Activated T-cell treated with anti-CD3 and anti-CD28 coated beads for 1 hour (primary cell): Measurements from ENCODE around the gene CNP.

Experiments used
- DNase-seq: peaks from one replicate; pipeline ENCODE4 v3.0.0-alpha.2; 2020; ENCODE audit warnings: low read depth

Gene CNP

GRCh38 chr17:41972571-41973407 lies 6.2 kb downstream of the CNP start:
- no peak for DNase-seq

GRCh38 chr17:41973408-41973811 lies 6.8 kb downstream of the CNP start:
- no peak for DNase-seq

- DNase-seq = no peak
These were observed 7.4 kb downstream of the CNP start for GRCh38 chr17:41974031-41974430.

- no peak for DNase-seq
These were observed 8.1 kb downstream of the CNP start for GRCh38 chr17:41974658-41975057.

- no peak for DNase-seq
These were observed 8.8 kb downstream of the CNP start for GRCh38 chr17:41975099-41976083.

GRCh38 chr17:41976142-41976768 lies 9.7 kb downstream of the CNP start:
- no peak for DNase-seq

DNA sequence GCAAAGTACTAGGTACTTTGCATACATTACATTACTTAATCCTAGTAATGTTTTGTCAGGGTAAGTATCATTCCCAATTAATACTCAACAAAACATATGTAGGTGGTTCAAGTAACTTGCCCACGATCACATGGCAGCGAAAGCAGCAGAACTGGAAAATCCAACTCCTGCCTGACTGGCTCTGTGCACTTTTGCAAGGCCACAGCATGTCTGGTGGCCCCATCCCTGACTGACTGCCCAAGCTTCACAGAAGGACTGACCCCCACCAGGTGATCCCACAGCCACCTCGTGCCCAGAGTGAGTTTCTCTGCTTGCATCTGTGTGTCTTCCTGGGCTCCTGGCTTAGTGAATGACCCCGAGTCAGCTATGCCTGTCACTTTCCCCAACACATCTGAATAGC lies 11.4 kb downstream of the CNP start:
- no peak for DNase-seq

DNA sequence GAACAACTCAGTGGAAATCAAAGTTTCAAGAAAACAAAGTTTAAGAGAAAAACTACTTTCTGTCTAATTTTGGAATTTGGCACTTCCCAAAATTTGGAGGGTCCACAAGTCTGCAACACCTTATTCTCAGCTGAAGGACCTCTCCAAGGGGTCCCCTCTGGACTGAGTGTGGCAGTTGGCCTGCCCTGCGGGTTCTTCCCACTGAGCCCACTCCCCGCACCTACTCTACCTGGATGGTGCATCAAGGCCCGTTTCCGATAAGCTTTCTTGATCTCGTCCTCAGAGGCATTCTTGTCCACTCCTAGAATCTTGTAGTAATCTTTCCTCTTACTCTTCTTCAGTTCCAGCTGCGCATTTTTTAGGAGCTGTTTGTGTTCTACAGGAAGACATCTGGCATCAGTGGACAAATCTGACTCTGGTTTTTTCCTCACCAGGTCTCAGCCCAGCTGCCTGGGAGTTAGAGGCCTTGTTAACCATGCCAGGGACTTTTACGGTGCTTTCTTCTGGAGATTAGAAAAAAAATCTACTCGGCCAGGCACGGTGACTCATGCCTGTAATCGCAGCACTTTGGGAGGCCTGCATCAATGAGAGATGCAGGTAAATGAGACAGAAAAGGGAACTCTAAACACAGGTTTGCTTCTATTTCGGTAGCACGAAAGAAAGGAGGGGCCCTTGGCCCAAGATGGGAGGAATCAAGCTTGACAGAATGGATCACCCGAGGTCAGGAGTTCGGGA lies 15.6 kb downstream of the CNP start:
- no peak for DNase-seq

DNA sequence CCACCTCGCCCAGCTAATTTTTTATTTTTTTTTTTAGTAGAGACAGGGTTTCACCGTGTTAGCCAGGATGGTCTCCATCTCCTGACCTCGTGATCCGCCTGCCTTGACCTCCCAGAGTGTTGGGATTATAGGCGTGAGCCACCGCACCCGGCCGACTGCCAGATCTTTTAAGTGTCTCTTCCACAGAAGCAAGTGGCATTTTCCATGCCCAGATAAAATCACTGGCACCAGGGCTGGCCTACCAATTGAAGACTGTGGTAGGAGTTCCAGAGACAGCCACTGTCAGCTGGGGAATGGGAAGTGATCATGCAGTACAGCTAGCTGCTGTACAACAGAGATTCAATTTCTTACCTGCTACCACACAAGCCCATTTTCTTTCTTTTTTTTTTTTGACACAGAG lies 17.9 kb downstream of the CNP start:
- DNase-seq = no peak

DNA sequence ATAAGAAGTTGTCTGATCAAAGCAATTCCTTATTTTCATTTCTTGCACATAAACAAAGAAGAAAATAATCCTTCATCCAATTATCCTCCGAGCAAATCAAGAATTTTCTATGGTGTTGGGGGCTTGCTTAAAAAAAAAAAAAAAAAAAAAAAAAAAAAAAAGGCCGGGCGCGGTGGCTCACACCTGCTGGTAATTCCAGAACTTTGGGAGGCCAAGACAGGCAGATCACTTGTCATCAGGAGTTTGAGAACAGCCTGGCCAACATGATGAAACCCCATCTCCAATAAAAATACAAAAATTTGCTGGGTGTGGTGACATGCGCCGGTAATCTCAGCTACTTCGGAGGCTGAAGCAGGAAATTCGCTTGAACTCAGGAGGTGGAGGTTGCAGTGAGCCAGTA lies 19.3 kb downstream of the CNP start:
- DNase-seq = no peak

GRCh38 chr17:41986634-41987033 lies 20.0 kb downstream of the CNP start:
- no peak for DNase-seq

- no peak for DNase-seq
These were observed 21.0 kb downstream of the CNP start for GRCh38 chr17:41987642-41988041.

GRCh38 chr17:41988418-41988817 lies 21.8 kb downstream of the CNP start:
- no peak for DNase-seq

- DNase-seq = no peak
These were observed 23.3 kb downstream of the CNP start for GRCh38 chr17:41989702-41990419.

- DNase-seq = no peak
These were observed 26.0 kb downstream of the CNP start for GRCh38 chr17:41992576-41992975.

- DNase-seq = no peak
These were observed 30.2 kb downstream of the CNP start for GRCh38 chr17:41996855-41997164.

DNA sequence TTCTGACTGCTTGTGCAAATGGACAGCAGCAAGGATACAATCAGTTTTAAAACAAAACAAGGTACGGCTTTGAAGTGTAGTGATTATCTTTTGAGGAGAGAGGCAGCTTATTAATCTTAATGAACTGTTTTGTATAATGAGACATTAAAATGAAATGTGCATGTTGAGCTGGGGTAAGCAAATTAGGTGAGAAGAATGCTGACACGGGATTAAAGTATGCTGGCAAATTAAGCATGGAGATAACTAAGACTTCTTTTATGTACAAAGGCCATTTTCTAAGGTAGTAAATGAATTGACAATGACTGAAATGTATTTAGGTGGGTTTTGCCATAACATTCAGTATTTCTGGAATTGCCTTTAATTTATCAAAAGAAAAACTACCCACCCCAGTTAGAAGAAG lies 31.9 kb downstream of the CNP start:
- DNase-seq = no peak

GRCh38 chr17:42000413-42001133 lies 34.0 kb downstream of the CNP start:
- no peak for DNase-seq

DNA sequence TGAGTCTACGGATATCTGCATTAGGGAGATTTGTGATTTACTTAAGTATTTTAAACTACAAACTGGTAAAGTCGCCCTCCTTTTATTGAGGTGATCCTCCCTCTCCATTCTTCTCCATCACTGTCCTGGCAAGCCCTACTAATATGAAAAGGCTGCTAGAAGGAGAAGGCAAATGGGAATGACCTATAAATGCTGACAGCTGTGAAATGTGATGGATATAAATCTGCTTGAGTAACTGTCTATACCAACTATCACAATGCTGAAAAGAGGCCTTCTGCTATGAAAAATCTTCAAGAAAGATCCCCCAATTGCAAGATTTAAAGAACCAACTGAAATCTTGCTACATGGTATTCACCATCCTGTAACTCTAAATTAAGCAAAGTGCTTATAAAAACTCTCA lies 35.1 kb downstream of the CNP start:
- DNase-seq = no peak

DNA sequence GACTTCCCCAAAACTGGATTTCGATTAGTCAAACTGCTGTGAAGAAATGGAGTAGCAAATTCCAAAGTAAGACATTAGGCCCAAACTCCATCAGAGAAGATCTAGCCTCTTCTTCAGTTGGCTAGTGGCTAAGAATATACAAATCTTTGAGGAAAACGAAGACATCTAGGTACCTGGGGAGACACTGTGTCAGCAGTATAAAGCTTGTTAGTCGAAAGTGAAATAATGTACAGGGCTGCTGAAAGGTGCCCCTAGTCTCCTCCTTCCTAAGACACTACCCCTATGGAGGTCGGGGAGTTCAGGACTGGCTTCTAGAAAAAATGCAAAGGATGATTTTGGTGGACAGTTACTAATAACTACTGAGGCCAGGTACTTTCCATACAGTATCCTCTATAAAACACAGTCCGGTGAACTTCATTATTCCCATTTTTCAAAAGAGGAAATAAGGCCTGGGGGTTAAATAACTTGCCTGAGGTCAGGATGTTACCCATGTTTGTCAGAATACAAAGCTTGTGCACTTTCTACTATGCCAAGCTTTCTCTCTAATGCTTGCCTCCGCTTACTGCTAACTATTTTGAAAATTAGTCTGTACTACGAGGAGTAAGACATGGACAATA lies 35.7 kb downstream of the CNP start:
- no peak for DNase-seq
